ENCODE data around the gene ESPN. TPM values are rescaled to one million over a fixed set of nuclear protein-coding genes. Genes with fewer than 3 reads are reported as not detected.
"Not testable (repeated sequence)": the region's sequence is repeated elsewhere in the genome, so short reads cannot be mapped to it uniquely, and the experiment has no call there.

Gene ESPN
- total RNA-seq, 1 donor from 2014 or later = 0.03 TPM

- no peak for DNase-seq (ENCODE audit: low read depth)
Observed at GRCh38 chr1:6426972-6427350, 2.4 kb downstream of the ESPN start.

GRCh38 chr1:6427441-6428390, 3.1 kb downstream of the ESPN start:
- DNase-seq (ENCODE audit: low read depth) = no peak

DNA sequence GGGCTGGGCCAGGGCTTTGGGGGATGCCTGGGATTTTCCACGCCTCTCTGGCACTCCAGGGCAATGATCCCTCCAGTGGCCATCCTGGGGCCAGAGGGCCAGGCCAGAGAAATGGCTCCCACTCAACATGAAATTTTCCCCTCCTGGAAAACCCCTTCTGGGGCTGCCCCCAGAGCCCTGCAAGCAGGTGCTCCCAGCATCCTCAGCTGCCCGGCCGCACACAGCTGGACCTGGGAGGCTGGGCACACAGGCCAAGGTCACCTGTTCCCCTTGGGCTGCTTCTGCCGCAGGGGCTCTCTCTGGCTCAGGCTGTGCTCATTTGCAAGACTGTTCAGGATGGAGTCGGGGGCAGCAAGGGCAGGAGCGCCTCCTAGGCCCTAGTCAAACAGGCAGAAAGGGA, 3.9 kb downstream of the ESPN start:
- DNase-seq (ENCODE audit: low read depth) = not testable (repeated sequence)

GRCh38 chr1:6429660-6430411, 5.3 kb downstream of the ESPN start:
- not testable (repeated sequence) for DNase-seq (ENCODE audit: low read depth)

DNA sequence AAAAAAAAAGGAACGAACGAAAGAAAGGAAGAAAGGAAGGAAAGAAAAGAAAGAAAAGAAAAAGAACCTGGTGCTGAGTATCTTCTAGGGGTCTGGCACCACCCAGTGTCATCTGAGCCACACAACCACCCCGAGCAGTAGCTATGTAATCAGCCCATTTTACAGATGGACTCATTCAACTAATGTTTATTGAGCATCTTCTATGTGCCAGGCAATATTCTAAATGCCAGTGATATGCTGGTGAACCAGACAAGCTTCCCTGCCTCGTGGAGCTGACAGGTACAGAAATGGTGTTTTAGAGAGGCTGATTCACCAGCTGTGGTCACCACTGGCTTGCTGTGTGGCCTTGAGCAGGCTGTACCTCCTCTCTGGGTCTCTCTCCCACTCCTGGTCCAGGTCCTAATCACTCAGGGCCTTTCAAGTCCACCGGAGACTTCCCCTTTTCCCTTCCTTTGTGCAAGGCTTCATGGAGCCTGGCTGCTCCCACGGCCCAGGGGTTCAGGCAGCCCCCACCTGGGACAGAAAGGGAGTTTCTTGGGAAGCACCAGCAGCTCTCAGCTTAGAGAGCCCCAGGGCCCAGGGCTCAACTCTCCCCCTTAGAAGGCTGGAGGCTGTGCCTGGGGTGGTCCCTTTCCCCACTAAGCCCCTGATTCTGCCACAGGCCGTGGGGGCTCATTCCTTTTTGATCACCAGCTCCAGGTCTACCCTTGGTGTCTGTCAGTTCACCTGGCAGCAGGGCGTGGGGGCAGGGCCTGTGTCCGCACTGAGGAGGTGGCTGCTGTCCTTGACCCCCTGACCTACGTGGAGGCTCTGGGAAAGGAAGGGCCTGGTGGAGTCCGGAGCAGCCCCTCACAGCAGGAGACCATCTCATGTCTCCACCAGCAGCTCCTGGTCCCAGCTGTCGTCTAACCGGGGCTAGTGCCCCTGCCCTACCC, 7.3 kb downstream of the ESPN start:
- not testable (repeated sequence) for DNase-seq (ENCODE audit: low read depth)

DNA sequence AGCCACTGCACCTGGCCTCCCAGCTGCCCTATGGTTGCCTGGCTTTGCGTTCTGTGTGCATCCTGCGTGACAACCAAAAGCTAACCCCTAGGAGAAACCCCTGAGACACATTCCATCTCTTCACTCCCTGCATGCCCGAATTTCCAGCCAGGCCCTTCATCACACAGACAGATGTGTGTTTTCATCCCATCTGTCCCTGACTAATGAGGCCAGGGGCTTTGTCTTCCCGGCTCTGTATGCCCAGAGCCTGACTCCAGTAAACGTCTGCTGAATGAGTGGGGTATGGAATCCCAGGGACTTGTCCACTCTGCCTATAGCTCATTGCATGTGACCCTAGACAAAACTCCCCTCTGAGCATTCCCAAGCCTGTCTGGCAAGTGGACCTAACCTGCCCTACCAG, 9.6 kb downstream of the ESPN start:
- DNase-seq (ENCODE audit: low read depth) = no peak

DNA sequence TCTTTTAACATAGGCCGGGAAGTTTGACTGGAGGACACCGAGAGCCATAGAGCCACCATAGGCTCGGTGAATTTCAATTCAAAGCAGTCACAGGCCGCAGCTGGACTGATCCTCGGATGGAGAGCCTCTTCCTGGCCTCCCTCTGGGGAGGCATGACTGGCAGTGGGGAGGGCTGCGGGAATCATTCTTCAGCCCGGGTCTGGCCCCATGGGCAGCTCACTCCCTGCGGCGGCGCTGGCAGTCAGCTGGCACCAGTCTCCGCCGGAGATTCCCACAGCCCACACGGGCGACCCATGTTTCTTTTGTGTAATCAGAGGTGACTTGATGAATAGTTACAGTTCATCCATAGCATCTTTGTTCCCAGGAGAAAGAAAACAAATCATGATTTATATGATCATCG, 10.6 kb downstream of the ESPN start:
- DNase-seq (ENCODE audit: low read depth) = no peak

- no peak for DNase-seq (ENCODE audit: low read depth)
Observed at GRCh38 chr1:6435547-6435946, 11.0 kb downstream of the ESPN start.

DNA sequence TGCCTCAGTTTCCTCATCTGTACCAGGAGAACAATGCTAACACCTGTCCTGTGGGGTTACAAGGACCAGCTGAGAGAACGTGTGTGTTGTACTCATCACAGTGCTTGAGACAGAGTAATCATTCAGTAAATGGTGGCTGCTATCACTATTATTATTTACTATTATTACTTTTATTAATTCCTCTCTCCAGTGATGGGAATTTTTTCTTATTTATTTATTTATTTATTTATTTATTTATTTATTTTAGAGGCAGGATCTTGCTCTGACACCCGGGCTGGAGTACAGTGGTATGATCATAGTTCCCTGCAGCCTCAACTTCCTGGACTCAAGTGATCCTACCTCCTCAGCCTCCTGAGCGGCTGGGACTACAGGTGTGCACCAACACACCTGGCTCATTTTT, 11.7 kb downstream of the ESPN start:
- DNase-seq (ENCODE audit: low read depth) = not testable (repeated sequence)

- peak; percentile 77 for DNase-seq (ENCODE audit: low read depth)
Observed at GRCh38 chr1:6437012-6437700, 12.6 kb downstream of the ESPN start.

GRCh38 chr1:6438047-6438525, 13.5 kb downstream of the ESPN start:
- DNase-seq (ENCODE audit: low read depth) = peak; percentile 52

- no peak for DNase-seq (ENCODE audit: low read depth)
Observed at GRCh38 chr1:6440198-6441126, 15.9 kb downstream of the ESPN start.

- DNase-seq (ENCODE audit: low read depth) = no peak
Observed at GRCh38 chr1:6441586-6441985, 17.0 kb downstream of the ESPN start.

- DNase-seq (ENCODE audit: low read depth) = no peak
Observed at GRCh38 chr1:6443339-6444115, 19.0 kb downstream of the ESPN start.

GRCh38 chr1:6444377-6444776, 19.8 kb downstream of the ESPN start:
- no peak for DNase-seq (ENCODE audit: low read depth)

GRCh38 chr1:6445062-6445763, 20.6 kb downstream of the ESPN start:
- DNase-seq (ENCODE audit: low read depth) = peak; percentile 60

- DNase-seq (ENCODE audit: low read depth) = not testable (repeated sequence)
Observed at GRCh38 chr1:6445929-6446328, 21.4 kb downstream of the ESPN start.

- DNase-seq (ENCODE audit: low read depth) = no peak
Observed at GRCh38 chr1:6446665-6447015, 22.1 kb downstream of the ESPN start.

Measured in myocyte (in vitro differentiated cells).